ENCODE measurements around the gene NIPSNAP2. TPM values are rescaled to one million over a fixed set of nuclear protein-coding genes. Genes with fewer than 3 reads are reported as not detected.

The NIPSNAP2 gene
- total RNA-seq, 1 donor from 2014 or later = 39.4 TPM

GRCh38 chr7:55975988-55976633 is 11.7 kb downstream of the NIPSNAP2 start:
- H3K27ac Mint-ChIP-seq (ENCODE audit: unreplicated experiment) = no peak overlapping the region
- peaks cover 9% of the 10 kb centered on the region for H3K36me3 Mint-ChIP-seq (ENCODE audit: low read depth, unreplicated experiment)
- H3K4me1 Mint-ChIP-seq (ENCODE audit: unreplicated experiment) = no peaks in the 10 kb centered on the region
- DNase-seq (ENCODE audit: low spot score) = no peak
- H3K9me3 Mint-ChIP-seq (ENCODE audit: unreplicated experiment) = no peaks in the 10 kb centered on the region
- H3K27me3 Mint-ChIP-seq (ENCODE audit: unreplicated experiment) = no peaks in the 10 kb centered on the region
- H3K4me3 Mint-ChIP-seq (ENCODE audit: unreplicated experiment) = no peak overlapping the region
- TF ChIP-seq CTCF (IDR thresholded peaks at IDR 0.05; ENCODE audit: unreplicated experiment) = no peak

GRCh38 chr7:55977831-55978230 is 13.4 kb downstream of the NIPSNAP2 start:
- Mint-ChIP-seq H3K9me3 (ENCODE audit: unreplicated experiment) (no peaks in the 10 kb centered on the region), H3K27me3 (ENCODE audit: unreplicated experiment) (no peaks in the 10 kb centered on the region), H3K36me3 (ENCODE audit: low read depth, unreplicated experiment) (peaks cover 9% of the 10 kb centered on the region), H3K27ac (ENCODE audit: unreplicated experiment) (no peak overlapping the region), H3K4me3 (ENCODE audit: unreplicated experiment) (peak overlapping the region; percentile 7), H3K4me1 (ENCODE audit: unreplicated experiment) (no peaks in the 10 kb centered on the region)
- DNase-seq (ENCODE audit: low spot score) = no peak
- TF ChIP-seq CTCF (IDR thresholded peaks at IDR 0.05; ENCODE audit: unreplicated experiment) = no peak

DNA sequence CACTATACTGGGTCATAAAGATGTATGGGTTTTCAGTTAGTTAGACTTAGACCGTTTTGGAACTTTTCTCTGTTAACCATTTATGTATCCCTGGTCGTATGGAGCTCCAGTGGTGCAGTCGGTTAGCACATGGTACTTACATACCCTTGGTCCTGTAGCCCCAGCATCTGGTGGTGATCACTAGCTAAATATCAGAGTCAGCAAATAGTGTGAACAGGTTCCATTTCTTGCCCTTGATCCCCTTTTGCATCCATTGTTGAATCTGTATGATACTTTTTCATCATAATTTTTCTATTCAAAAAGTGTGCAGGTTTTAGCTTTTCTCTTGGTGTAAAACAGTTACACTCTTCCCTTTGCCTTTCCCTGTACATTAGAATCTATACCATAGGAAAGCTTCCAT is 15.9 kb downstream of the NIPSNAP2 start:
- no peak for TF ChIP-seq CTCF (IDR thresholded peaks at IDR 0.05; ENCODE audit: unreplicated experiment)
- H3K27me3 Mint-ChIP-seq (ENCODE audit: unreplicated experiment) = no peaks in the 10 kb centered on the region
- H3K4me1 Mint-ChIP-seq (ENCODE audit: unreplicated experiment) = no peaks in the 10 kb centered on the region
- no peak overlapping the region for H3K27ac Mint-ChIP-seq (ENCODE audit: unreplicated experiment)
- peaks cover 9% of the 10 kb centered on the region for H3K36me3 Mint-ChIP-seq (ENCODE audit: low read depth, unreplicated experiment)
- no peak for DNase-seq (ENCODE audit: low spot score)
- no peak overlapping the region for H3K4me3 Mint-ChIP-seq (ENCODE audit: unreplicated experiment)
- H3K9me3 Mint-ChIP-seq (ENCODE audit: unreplicated experiment) = no peaks in the 10 kb centered on the region

DNA sequence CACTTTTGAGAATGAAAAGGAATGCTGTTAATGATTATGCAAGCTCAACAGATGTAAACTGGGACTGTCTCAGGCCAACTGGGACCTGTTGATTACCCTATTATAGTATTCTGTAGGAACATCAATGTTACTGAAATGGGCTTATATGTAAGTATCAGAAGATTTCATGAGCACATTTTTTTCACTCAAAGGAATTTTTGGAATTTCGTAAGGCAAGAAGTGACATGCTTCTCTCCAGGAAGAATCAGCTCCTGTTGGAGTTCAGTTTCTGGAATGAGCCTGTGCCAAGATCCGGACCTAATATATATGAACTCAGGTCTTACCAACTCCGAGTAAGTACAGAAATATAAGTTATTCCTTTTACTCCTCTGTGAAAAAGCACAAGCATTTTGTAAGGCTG is 19.2 kb downstream of the NIPSNAP2 start:
- Mint-ChIP-seq H3K9me3 (ENCODE audit: unreplicated experiment) (no peaks in the 10 kb centered on the region), H3K27ac (ENCODE audit: unreplicated experiment) (no peak overlapping the region), H3K4me3 (ENCODE audit: unreplicated experiment) (no peak overlapping the region), H3K36me3 (ENCODE audit: low read depth, unreplicated experiment) (peaks cover 12% of the 10 kb centered on the region), H3K27me3 (ENCODE audit: unreplicated experiment) (peaks cover 2% of the 10 kb centered on the region), H3K4me1 (ENCODE audit: unreplicated experiment) (no peaks in the 10 kb centered on the region)
- no peak for TF ChIP-seq CTCF (IDR thresholded peaks at IDR 0.05; ENCODE audit: unreplicated experiment)
- DNase-seq (ENCODE audit: low spot score) = no peak

DNA sequence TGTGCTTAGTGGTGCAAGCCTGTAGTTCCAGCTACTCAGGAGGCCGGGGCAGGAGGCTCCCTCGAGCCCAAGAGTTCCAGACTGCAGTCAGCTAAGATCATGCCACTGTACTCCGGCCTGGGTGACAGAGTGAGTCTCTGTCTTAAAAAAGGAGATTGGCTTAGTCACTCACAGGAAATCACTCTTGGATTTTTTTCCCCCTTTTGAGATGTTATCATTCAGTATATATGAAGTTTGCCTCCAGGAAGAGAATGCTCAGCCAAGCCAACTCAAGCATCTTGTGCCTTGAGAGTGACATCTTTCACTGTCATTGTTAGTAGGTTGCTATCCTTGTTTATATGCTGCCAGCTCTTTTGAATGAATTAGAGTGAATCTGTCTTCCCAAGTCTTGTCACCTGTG is 28.0 kb downstream of the NIPSNAP2 start:
- Mint-ChIP-seq H3K4me3 (ENCODE audit: unreplicated experiment) (no peak overlapping the region), H3K9me3 (ENCODE audit: unreplicated experiment) (no peaks in the 10 kb centered on the region), H3K27ac (ENCODE audit: unreplicated experiment) (no peak overlapping the region), H3K27me3 (ENCODE audit: unreplicated experiment) (peaks cover 2% of the 10 kb centered on the region), H3K36me3 (ENCODE audit: low read depth, unreplicated experiment) (peaks cover 18% of the 10 kb centered on the region), H3K4me1 (ENCODE audit: unreplicated experiment) (no peaks in the 10 kb centered on the region)
- TF ChIP-seq CTCF (IDR thresholded peaks at IDR 0.05; ENCODE audit: unreplicated experiment) = no peak
- no peak for DNase-seq (ENCODE audit: low spot score)

Measured in endothelial cell (in vitro differentiated cells).